Measurements from ENCODE around the gene MTCH2.

- TF ChIP-seq POLR2AphosphoS5 (IDR thresholded peaks at IDR 0.05) = no peak
- TF ChIP-seq, protein P1, sequence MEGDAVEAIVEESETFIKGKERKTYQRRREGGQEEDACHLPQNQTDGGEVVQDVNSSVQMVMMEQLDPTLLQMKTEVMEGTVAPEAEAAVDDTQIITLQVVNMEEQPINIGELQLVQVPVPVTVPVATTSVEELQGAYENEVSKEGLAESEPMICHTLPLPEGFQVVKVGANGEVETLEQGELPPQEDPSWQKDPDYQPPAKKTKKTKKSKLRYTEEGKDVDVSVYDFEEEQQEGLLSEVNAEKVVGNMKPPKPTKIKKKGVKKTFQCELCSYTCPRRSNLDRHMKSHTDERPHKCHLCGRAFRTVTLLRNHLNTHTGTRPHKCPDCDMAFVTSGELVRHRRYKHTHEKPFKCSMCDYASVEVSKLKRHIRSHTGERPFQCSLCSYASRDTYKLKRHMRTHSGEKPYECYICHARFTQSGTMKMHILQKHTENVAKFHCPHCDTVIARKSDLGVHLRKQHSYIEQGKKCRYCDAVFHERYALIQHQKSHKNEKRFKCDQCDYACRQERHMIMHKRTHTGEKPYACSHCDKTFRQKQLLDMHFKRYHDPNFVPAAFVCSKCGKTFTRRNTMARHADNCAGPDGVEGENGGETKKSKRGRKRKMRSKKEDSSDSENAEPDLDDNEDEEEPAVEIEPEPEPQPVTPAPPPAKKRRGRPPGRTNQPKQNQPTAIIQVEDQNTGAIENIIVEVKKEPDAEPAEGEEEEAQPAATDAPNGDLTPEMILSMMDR (IDR thresholded peaks at IDR 0.05 in 8 of 11, conservative IDR thresholded peaks at IDR 0.05 in 3 of 11) = no peak
- TF ChIP-seq POLR2A (IDR thresholded peaks at IDR 0.05) = no peak
Observed at GRCh38 chr11:47592970-47593369, 49.4 kb downstream of the MTCH2 start.

Data from spleen (tissue), 7 donors.